BE2C (cell line): ENCODE measurements around the gene HECTD4.
"Not testable (repeated sequence)": the region's sequence is repeated elsewhere in the genome, so short reads cannot be mapped to it uniquely, and the experiment has no call there.

ENCODE experiments used
- DNase-seq: peaks from one replicate; pipeline ENCODE4 v3.0.0-alpha.2; 2020
- H3K27me3 ChIP-seq: fragments of 250-450 bp; sonication (Bioruptor Pico); 2 replicates; pipeline ENCODE4 v1.5.1; 2020; ENCODE audit warnings: mild to moderate bottlenecking
- H3K36me3 ChIP-seq: fragments of 250-450 bp; sonication (Bioruptor Pico); 2 replicates; pipeline ENCODE4 v1.5.1; 2020; ENCODE audit warnings: mild to moderate bottlenecking
- H3K4me1 ChIP-seq: fragments of 250-450 bp; sonication (Bioruptor Pico); 2 replicates; pipeline ENCODE4 v1.5.1; 2020
- H3K4me3 ChIP-seq: 2 replicates; pipeline ENCODE4 v1.5.1; 2011; ENCODE audit warnings: low read depth, low read length
- H3K9me3 ChIP-seq: fragments of 250-450 bp; sonication (Bioruptor Pico); 2 replicates; pipeline ENCODE4 v1.5.1; 2020
- TF ChIP-seq, protein P1 (sequence below): IDR thresholded peaks from 2 replicates; pipeline ENCODE4 v1.5.1; 2012; ENCODE audit warnings: mild to moderate bottlenecking, low read depth, low read length

The HECTD4 gene

DNA sequence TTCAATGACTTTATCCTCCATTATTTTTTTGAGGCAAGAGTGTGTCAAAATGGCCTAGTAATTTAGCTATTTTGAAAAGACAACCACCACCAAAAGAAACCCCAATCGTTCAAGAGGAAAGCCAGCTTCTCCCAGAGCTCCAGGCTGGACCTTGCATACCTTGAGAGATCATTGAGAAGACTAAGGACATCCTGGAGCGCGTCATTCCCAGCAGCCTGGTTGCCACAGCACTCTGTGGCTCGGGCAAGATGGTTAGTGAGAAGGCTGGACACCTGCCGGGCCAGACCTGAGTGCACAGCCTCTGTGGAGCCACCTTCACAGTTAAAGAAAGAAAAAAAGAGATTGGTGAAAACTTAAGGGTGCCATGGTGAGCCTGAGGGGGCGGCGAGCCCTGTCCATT is 145.4 kb downstream of the HECTD4 start:
- H3K4me1 ChIP-seq = no peaks in the 10 kb centered on the region
- no peaks in the 10 kb centered on the region for H3K27me3 ChIP-seq
- no peak overlapping the region for H3K4me3 ChIP-seq
- TF ChIP-seq, protein P1, sequence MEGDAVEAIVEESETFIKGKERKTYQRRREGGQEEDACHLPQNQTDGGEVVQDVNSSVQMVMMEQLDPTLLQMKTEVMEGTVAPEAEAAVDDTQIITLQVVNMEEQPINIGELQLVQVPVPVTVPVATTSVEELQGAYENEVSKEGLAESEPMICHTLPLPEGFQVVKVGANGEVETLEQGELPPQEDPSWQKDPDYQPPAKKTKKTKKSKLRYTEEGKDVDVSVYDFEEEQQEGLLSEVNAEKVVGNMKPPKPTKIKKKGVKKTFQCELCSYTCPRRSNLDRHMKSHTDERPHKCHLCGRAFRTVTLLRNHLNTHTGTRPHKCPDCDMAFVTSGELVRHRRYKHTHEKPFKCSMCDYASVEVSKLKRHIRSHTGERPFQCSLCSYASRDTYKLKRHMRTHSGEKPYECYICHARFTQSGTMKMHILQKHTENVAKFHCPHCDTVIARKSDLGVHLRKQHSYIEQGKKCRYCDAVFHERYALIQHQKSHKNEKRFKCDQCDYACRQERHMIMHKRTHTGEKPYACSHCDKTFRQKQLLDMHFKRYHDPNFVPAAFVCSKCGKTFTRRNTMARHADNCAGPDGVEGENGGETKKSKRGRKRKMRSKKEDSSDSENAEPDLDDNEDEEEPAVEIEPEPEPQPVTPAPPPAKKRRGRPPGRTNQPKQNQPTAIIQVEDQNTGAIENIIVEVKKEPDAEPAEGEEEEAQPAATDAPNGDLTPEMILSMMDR = no peak
- peaks cover 44% of the 10 kb centered on the region for H3K36me3 ChIP-seq
- DNase-seq = no peak
- H3K9me3 ChIP-seq = no peaks in the 10 kb centered on the region

DNA sequence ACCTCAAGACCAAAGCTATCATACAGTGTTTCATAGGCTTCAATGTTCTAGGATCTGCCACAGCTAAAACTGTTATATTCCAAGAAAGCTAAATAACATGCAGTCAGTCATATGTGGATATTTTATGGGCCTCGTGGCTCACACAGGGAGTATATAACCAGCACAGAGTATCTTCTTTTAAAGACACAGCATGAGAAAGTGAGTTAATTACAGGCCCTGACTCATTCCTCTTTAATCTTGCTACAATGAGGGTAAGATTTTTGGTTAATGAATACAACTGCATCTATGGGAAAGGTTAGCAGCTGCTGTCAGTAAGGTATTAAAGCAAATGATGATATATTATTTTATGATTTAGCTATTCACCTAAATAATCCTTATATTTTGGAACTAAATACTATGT is 145.8 kb downstream of the HECTD4 start:
- Histone ChIP-seq H3K9me3 (no peaks in the 10 kb centered on the region), H3K4me3 (no peak overlapping the region), H3K4me1 (no peaks in the 10 kb centered on the region), H3K27me3 (no peaks in the 10 kb centered on the region), H3K36me3 (peaks cover 42% of the 10 kb centered on the region)
- no peak for DNase-seq
- TF ChIP-seq, protein P1 = no peak

DNA sequence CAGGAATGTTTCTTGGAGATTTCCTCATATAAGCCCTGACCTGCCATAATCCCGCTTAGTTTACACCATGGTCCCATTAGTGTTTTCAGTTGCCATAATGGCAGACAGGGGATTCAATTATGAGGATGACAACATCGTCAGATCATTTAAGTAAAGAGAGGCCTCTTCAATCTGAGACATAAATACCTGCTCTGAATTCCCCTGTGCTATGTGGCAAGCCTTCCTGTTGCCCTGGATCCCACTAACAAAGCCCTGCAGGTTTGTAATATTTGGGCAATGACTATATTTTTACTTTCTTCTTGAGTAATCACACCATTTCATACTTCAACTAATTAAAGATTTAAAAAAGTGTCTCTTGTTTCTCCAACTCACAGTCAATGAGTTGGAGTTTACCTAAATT is 147.9 kb downstream of the HECTD4 start:
- Histone ChIP-seq H3K9me3 (no peaks in the 10 kb centered on the region), H3K27me3 (no peaks in the 10 kb centered on the region), H3K4me1 (no peaks in the 10 kb centered on the region), H3K36me3 (peaks cover 51% of the 10 kb centered on the region), H3K4me3 (no peak overlapping the region)
- TF ChIP-seq, protein P1 = no peak
- no peak for DNase-seq

DNA sequence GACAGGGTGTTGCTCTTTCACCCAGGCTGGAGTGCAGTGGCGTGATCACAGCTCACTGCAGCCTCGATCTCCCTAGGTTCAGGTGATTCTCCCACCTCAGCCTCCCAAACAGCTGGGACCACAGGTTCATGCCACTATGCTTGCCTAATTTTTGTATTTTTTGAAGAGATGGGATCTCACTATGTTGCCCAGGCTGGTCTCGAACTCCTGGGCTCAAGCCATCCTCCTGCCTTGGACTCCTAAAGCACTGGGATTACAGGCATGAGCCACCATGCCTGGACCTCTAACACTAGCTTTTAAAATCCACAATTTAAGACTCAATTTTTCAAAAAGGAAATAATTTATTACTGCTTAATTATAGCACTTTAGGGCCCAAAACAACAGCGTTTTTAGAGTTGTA is 149.0 kb downstream of the HECTD4 start:
- peaks cover 51% of the 10 kb centered on the region for H3K36me3 ChIP-seq
- TF ChIP-seq, protein P1 = no peak
- H3K4me3 ChIP-seq = no peak overlapping the region
- no peaks in the 10 kb centered on the region for H3K4me1 ChIP-seq
- H3K27me3 ChIP-seq = no peaks in the 10 kb centered on the region
- no peaks in the 10 kb centered on the region for H3K9me3 ChIP-seq
- no peak for DNase-seq

DNA sequence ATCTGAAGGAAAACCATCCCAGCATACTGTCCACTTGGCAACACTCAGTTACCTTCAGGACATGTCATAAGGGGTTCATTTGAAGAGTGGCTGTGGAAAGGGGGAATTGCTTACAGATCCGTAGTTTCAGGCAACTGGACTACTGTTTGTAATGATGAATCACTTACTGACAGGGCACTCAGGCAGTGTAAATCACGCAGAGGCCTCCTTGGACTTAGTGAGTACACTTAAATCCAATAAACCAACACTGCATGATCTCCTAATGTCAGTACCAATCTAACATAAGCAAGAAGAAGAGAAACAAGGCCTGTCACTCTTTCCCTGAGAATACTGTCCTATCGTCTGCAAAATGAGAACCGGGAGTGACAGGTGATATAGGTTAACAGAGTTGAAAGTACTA is 152.1 kb downstream of the HECTD4 start:
- no peak for DNase-seq
- TF ChIP-seq, protein P1 = no peak
- Histone ChIP-seq H3K27me3 (no peaks in the 10 kb centered on the region), H3K4me1 (no peaks in the 10 kb centered on the region), H3K36me3 (peaks cover 58% of the 10 kb centered on the region), H3K4me3 (no peak overlapping the region), H3K9me3 (no peaks in the 10 kb centered on the region)

DNA sequence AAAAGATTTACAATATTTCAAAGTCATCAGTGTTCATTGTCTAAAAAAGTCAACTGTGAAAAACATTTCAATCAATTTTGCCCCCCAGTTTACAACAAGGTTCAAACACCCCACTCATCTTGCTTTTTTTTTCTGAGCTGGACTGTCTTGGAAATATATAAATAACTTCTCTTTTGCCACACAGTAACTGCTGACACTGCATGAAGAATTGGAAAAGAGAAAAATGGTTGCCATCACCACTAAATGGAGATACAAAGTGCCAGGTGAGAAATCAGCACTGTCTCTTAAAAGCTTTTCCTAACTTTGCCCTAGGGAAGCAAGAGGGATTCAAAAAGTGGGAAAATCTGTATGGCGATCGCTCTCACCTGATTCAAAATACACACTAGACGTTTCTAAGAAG is 155.5 kb downstream of the HECTD4 start:
- Histone ChIP-seq H3K4me1 (no peaks in the 10 kb centered on the region), H3K36me3 (peaks cover 49% of the 10 kb centered on the region), H3K9me3 (no peaks in the 10 kb centered on the region), H3K4me3 (no peak overlapping the region), H3K27me3 (no peaks in the 10 kb centered on the region)
- TF ChIP-seq, protein P1 = no peak
- DNase-seq = no peak

DNA sequence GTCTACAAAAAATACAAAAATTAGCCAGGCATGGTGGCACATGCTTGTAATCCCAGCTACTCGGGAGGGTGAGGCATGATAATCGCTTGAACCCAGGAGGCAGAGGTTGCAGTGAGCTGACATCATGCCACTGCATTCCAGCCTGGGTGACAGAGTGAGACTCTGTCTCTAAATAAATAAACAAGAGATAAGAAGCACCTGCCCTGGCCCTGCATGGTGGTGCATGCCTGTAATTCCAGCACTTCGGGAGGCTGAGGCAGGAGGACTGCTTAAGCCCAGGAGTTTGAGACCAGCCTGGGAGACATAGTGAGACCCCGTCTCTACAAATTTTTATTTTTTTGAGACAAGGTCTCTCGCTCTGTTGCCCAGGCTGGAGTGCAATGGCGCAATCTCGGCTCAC is 161.6 kb downstream of the HECTD4 start:
- not testable (repeated sequence) for H3K4me3 ChIP-seq, DNase-seq

More for the DNA sequence above, 161.6 kb downstream of the HECTD4 start:
- not testable (repeated sequence) for H3K4me1 ChIP-seq, H3K9me3 ChIP-seq, H3K27me3 ChIP-seq
- peaks cover 20% of the 10 kb centered on the region for H3K36me3 ChIP-seq
